ENCODE data around the gene NFE2L1.
"Not testable (repeated sequence)": the region's sequence is repeated elsewhere in the genome, so short reads cannot be mapped to it uniquely, and the experiment has no call there.

Gene NFE2L1

DNA sequence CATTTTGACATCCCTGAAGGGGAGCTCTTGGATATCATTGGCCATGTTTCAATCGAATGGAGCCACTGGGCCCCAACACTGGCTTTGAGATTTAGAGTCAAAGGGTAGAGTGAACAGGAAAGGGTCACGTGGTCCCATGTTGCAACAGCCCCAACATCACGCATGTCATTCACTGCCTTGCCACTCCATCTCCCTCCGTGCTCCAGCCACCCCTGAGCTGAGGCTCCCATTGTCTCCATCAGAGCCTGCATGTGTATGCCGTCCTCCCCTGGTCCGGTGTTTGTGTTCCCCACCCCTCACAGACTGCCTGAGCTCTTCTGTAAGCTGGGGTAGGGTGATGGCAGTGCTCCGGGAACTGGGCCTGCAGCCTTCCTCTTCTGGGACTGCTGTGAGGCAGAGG is 12.1 kb downstream of the NFE2L1 start:
- TF ChIP-seq CTCF (IDR thresholded peaks at IDR 0.05; ENCODE audit: insufficient read depth, missing control alignments) = no peak
- FAIRE-seq (no peak), DNase-seq (ENCODE audit: insufficient read length, low spot score) (no peak)

DNA sequence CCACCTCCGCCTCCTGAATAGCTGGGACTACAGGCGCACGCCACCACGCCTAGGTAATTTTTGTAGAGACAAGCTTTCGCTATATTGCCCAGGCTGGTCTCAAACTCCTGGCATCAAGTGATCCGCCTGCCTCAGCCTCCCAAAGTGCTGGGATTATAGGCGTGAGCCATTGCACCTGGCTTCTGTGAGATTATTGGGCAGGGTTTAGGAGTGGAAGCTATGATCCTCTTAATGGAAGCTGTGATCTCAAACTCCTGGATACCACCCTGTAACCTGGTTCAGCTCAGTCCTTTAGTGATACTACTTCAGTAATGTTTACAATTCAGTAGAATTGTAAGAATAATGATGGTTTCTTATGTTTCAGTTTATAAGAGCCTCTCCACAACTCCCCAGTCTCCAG is 14.1 kb downstream of the NFE2L1 start:
- FAIRE-seq = no peak
- no peak for TF ChIP-seq CTCF (IDR thresholded peaks at IDR 0.05; ENCODE audit: insufficient read depth, missing control alignments)
- DNase-seq (ENCODE audit: insufficient read length, low spot score) = peak; percentile 83

- TF ChIP-seq CTCF (IDR thresholded peaks at IDR 0.05; ENCODE audit: insufficient read depth, missing control alignments) = no peak
- DNase-seq (ENCODE audit: insufficient read length, low spot score) (no peak), FAIRE-seq (no peak)
Measured at GRCh38 chr17:48064638-48065037, 16.5 kb downstream of the NFE2L1 start.

GRCh38 chr17:48066192-48066591 is 18.0 kb downstream of the NFE2L1 start:
- FAIRE-seq (no peak), DNase-seq (ENCODE audit: insufficient read length, low spot score) (no peak)
- TF ChIP-seq CTCF (IDR thresholded peaks at IDR 0.05; ENCODE audit: insufficient read depth, missing control alignments) = no peak

- no peak for TF ChIP-seq CTCF (IDR thresholded peaks at IDR 0.05; ENCODE audit: insufficient read depth, missing control alignments)
- DNase-seq (ENCODE audit: insufficient read length, low spot score) (no peak), FAIRE-seq (no peak)
Measured at GRCh38 chr17:48066656-48067055, 18.5 kb downstream of the NFE2L1 start.

GRCh38 chr17:48067245-48067644 is 19.1 kb downstream of the NFE2L1 start:
- no peak for TF ChIP-seq CTCF (IDR thresholded peaks at IDR 0.05; ENCODE audit: insufficient read depth, missing control alignments)
- no peak for DNase-seq (ENCODE audit: insufficient read length, low spot score)
- no peak for FAIRE-seq

DNA sequence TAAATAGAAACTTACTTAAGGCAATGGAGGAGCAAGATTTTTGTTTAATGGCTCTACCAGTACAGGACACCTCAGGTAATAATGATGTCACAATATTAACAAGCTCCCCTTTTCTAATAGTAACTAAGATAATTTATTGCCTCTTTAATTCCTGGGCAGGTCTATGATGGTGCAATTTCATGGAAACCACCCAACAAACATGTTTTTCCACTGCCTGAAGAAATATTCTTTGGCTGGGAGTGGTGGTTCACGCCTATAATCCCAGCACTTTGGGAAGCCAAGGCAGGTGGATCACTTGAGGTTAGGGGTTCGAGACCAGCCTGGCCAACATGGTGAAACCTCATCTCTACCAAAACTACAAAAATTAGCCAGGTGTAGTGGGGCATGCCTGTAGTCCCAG is 19.6 kb downstream of the NFE2L1 start:
- not testable (repeated sequence) for FAIRE-seq

DNA sequence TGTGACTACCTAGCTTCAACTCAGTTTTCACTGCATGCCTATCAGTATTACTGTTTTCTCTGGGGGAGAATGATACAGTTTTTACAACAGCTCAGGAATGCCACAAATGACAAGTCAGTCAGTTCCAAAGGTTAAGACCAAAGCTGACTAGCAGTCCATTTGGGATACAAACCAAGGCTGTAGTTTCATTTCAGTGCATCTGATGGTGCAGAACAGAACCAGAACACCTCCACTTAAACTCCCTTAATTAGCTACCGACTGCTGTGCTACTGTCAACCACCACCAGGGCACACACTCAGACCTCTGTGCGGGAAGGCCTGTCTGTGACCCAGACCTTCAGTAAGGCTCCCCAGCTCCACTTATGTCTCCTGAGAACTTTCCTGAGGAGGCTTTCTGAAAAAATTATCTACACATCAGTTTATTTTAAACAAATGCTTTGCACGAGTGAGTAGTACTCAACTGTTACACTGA is 20.4 kb downstream of the NFE2L1 start:
- DNase-seq (ENCODE audit: insufficient read length, low spot score) (no peak), FAIRE-seq (no peak)
- TF ChIP-seq CTCF (IDR thresholded peaks at IDR 0.05; ENCODE audit: insufficient read depth, missing control alignments) = peak; percentile 11

More for the DNA sequence above, 19.6 kb downstream of the NFE2L1 start:
- not testable (repeated sequence) for DNase-seq (ENCODE audit: insufficient read length, low spot score)

Measured in D721Med (cell line).